ENCODE results near the gene B4GALT5. TPM values are rescaled to one million over a fixed set of nuclear protein-coding genes. Genes with fewer than 3 reads are reported as not detected.

Gene B4GALT5
- total RNA-seq, 1 experiment from 2014 or later: 63.1 TPM

DNA sequence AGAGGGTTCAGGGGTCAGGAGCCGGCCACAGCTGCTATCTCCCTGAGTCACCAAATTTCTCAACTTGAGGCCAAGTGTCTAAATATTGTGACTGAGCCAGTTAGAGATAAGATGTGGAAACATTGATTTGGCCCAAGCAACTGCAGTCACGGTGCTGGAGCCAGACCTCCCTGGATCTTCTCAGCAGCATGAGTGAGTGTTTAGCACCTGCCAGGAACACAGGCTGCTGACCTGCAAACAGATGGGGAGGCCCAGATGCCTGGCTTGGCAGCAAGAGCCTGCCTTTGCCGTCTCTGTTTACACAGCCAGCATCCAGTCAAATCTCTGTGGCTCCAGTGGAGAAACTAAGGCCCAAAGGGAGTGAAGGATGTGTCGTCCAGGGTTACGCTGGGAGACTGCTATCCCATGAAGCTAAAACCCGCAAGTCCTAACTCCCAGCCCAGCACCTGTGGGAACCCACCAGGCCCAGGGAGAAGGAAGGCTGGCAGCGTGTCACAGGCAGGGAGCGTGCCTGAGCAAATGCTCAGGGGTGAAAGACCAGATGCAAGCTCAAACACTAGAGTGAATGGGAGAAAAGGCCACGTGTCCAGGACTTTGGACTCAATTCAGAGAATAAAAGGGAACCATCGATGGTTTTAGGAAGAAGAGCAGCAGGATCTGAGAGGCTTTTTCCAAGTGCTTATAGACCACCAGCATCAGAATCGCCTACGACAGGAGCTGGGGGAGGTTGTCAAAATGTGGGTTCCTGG lies 129.8 kb downstream of the B4GALT5 start:
- intact Hi-C loops (cut with micrococcal nuclease; ENCODE audit: unreplicated experiment): loop anchor here (1.0 kb wide), 3 partner anchors 9 to 22 kb away; no protein-coding TSS in a partner anchor
- Histone ChIP-seq H3K4me1 (replicated peaks; ENCODE audit: insufficient read depth) (peaks cover 98% of the 10 kb centered on the region), H3K27me3 (ENCODE audit: insufficient read depth, low read depth) (no peaks in the 10 kb centered on the region), H3K9me2 (ENCODE audit: insufficient read depth) (no peaks in the 10 kb centered on the region), H3K27ac (peak overlapping the region; percentile 94), H3K36me3 (ENCODE audit: low read depth) (no peaks in the 10 kb centered on the region; the same call in 1 of the 2 replicates), H3F3A (ENCODE audit: insufficient read depth, low read depth) (peaks cover 73% of the 10 kb centered on the region), H2AFZ (no peak overlapping the region), H4K20me1 (ENCODE audit: insufficient read depth) (no peaks in the 10 kb centered on the region), H3K4me2 (peak overlapping the region; percentile 53), H3K4me3 (peak overlapping the region; percentile 15; the same call in 1 of the 2 replicates), H3K9me3 (ENCODE audit: insufficient read depth, low read depth) (peaks cover 7% of the 10 kb centered on the region), H3K79me2 (ENCODE audit: low read depth) (no peaks in the 10 kb centered on the region)
- POLR2A ChIA-PET (ENCODE audit: unreplicated experiment): interaction anchor here (0.6 kb wide), 1 partner anchor 22 kb away, joined by 3 read pairs; no protein-coding TSS in a partner anchor
- peak; percentile 88 to 99 for DNase-seq
- TSS peak; percentile 98 for BruUV-seq (replicated peaks)
- TF ChIP-seq CTCF (conservative IDR thresholded peaks at IDR 0.05): no peak; the same call in 1 of the 2 replicates
- no peak for TF ChIP-seq EZH2 (IDR thresholded peaks at IDR 0.05; ENCODE audit: low read depth)
- CTCF ChIA-PET: interaction anchor here (1.2 to 1.9 kb wide), 4 partner anchors 13 to 42 kb away, joined by 3 to 7 read pairs (median 4); no protein-coding TSS in a partner anchor

DNA sequence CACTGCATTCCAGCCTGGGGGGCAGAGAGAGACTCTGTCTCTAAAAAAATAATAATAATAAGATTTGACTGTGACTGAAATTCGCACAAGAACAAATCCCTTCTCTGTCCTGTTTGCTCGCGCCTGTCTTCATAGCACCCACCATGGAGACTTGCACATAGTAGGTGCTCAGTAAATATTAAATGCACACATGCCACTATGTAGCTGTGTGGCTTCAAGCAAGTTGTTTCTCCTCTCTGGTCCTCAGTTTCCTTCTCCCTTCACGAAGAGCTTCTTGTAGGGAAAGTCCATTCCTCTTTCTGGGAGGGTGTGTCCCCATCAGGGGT lies 130.4 kb downstream of the B4GALT5 start:
- Histone ChIP-seq H3K4me1 (replicated peaks; ENCODE audit: insufficient read depth) (peaks cover 94% of the 10 kb centered on the region), H3K27me3 (ENCODE audit: insufficient read depth, low read depth) (no peaks in the 10 kb centered on the region), H3K36me3 (ENCODE audit: low read depth) (no peaks in the 10 kb centered on the region; the same call in 1 of the 2 replicates), H3F3A (ENCODE audit: insufficient read depth, low read depth) (peaks cover 69% of the 10 kb centered on the region), H3K9me2 (ENCODE audit: insufficient read depth) (no peaks in the 10 kb centered on the region), H3K4me2 (peak overlapping the region; percentile 53), H3K79me2 (ENCODE audit: low read depth) (no peaks in the 10 kb centered on the region), H3K27ac (peak overlapping the region; percentile 94), H3K9me3 (ENCODE audit: insufficient read depth, low read depth) (peaks cover 7% of the 10 kb centered on the region), H3K4me3 (no peak overlapping the region), H2AFZ (no peak overlapping the region), H4K20me1 (ENCODE audit: insufficient read depth) (no peaks in the 10 kb centered on the region)
- no TSS peak for BruUV-seq (replicated peaks)
- intact Hi-C loops (cut with micrococcal nuclease; ENCODE audit: unreplicated experiment): loop anchor here (1.0 kb wide), 3 partner anchors 10 to 21 kb away; no protein-coding TSS in a partner anchor
- ChIA-PET CTCF (interaction anchor here (1.2 to 1.9 kb wide), 4 partner anchors 13 to 41 kb away, joined by 3 to 7 read pairs (median 4); no protein-coding TSS in a partner anchor), POLR2A (ENCODE audit: unreplicated experiment) (interaction anchor here (0.6 kb wide), 1 partner anchor 21 kb away, joined by 3 read pairs; no protein-coding TSS in a partner anchor)
- DNase-seq: no peak
- TF ChIP-seq CTCF (conservative IDR thresholded peaks at IDR 0.05): no peak
- no peak for TF ChIP-seq EZH2 (IDR thresholded peaks at IDR 0.05; ENCODE audit: low read depth)

Other genes with a start within 250 kb of the B4GALT5 start
- gene KCNB1, start 231.2 kb downstream of the B4GALT5 start, total RNA-seq (2021): 0.04 TPM in 1 of 2 replicates, not detected in the other
- 26.9 and 30.3 TPM in 2 replicates for gene PTGIS, start 145.7 kb downstream of the B4GALT5 start, total RNA-seq (2021)
- 12.7 and 21.4 TPM in 2 replicates for gene SLC9A8, start 99.0 kb upstream of the B4GALT5 start, total RNA-seq (2021)
- gene SPATA2, start 201.7 kb upstream of the B4GALT5 start, total RNA-seq (2021): 7.3 and 10.9 TPM in 2 replicates
- 92.5 and 125 TPM in 2 replicates for gene RNF114, start 222.5 kb upstream of the B4GALT5 start, total RNA-seq (2021)

Data from PC-9 (cell line).